Keratinocyte (primary cell): ENCODE measurements around the gene MCM9. TPM values are rescaled to one million over a fixed set of nuclear protein-coding genes. Genes with fewer than 3 reads are reported as not detected.

Source experiments
- DNase-seq: peaks from one replicate; pipeline ENCODE4 v3.0.0-alpha.2; 2011; ENCODE audit warnings: low read depth, missing footprints, low spot score
- FAIRE-seq: peaks from 2 replicates; lab custom pipeline; 2011; peaks lifted over from hg19 to GRCh38; lab: Jason Lieb, UNC
- H2AFZ ChIP-seq: 2 replicates; pipeline ENCODE4 v1.6.0; 2012; ENCODE audit warnings: low read length, control low read depth, inconsistent platforms; ENCODE audit not compliant: control insufficient read depth
- H3K27ac ChIP-seq: 2 replicates; pipeline ENCODE4 v1.5.1; 2011; ENCODE audit warnings: low read length; ENCODE audit not compliant: control insufficient read depth, insufficient read depth
- H3K27me3 ChIP-seq: 3 replicates; pipeline ENCODE4 v1.6.0; 2011; ENCODE audit warnings: low read length; ENCODE audit not compliant: control insufficient read depth, insufficient read depth; ENCODE audit errors: extremely low read depth
- H3K36me3 ChIP-seq, 2 experiments: 2 replicates in 1 of 2; 3 replicates in 1 of 2; pipeline ENCODE4 v1.5.1; 2011; ENCODE audit warnings: low read length in 2 of 2, mild to moderate bottlenecking in 1 of 2; ENCODE audit not compliant: control insufficient read depth in 2 of 2, insufficient read depth in 2 of 2; ENCODE audit errors: extremely low read depth in 1 of 2
- H3K4me1 ChIP-seq: 3 replicates; pipeline ENCODE4 v1.5.1; 2011; ENCODE audit warnings: low read length; ENCODE audit not compliant: control insufficient read depth, insufficient read depth; ENCODE audit errors: extremely low read depth
- H3K4me2 ChIP-seq: 3 replicates; pipeline ENCODE4 v1.6.0; 2011; ENCODE audit warnings: low read depth, low read length; ENCODE audit not compliant: control insufficient read depth, insufficient read depth; ENCODE audit errors: extremely low read depth
- H3K4me3 ChIP-seq, 3 experiments: fragments of 200-600 bp in 1 of 3; sonication (generic) in 1 of 3; 2 replicates in 2 of 3; 3 replicates in 1 of 3; pipeline ENCODE4 v1.5.1; 2011 to 2016; ENCODE audit warnings: low read length in 3 of 3, mild to moderate bottlenecking in 3 of 3, control low read depth in 2 of 3, inconsistent platforms in 1 of 3, low read depth in 1 of 3, mixed read lengths in 1 of 3, mixed run types in 1 of 3, moderate library complexity in 1 of 3; ENCODE audit not compliant: control insufficient read depth in 2 of 3, insufficient read depth in 2 of 3; ENCODE audit errors: extremely low read depth in 1 of 3
- H3K79me2 ChIP-seq: 2 replicates; pipeline ENCODE4 v1.6.0; 2012; ENCODE audit warnings: low read length; ENCODE audit not compliant: control insufficient read depth, insufficient read depth
- H3K9ac ChIP-seq: 3 replicates; pipeline ENCODE4 v1.6.0; 2011; ENCODE audit warnings: low read length; ENCODE audit not compliant: control insufficient read depth, insufficient read depth; ENCODE audit errors: extremely low read depth
- H3K9me1 ChIP-seq: 3 replicates; pipeline ENCODE4 v1.6.0; 2011; ENCODE audit warnings: low read length; ENCODE audit not compliant: control insufficient read depth, insufficient read depth; ENCODE audit errors: extremely low read depth
- H3K9me3 ChIP-seq: 2 replicates; pipeline ENCODE4 v1.5.1; 2012; ENCODE audit warnings: low read depth, low read length; ENCODE audit not compliant: control insufficient read depth
- H4K20me1 ChIP-seq: 3 replicates; pipeline ENCODE4 v1.6.0; 2011; ENCODE audit warnings: low read length; ENCODE audit not compliant: control insufficient read depth, insufficient read depth; ENCODE audit errors: extremely low read depth
- CTCF ChIP-seq, 3 experiments: IDR thresholded peaks in 1 of 3; conservative IDR thresholded peaks in 1 of 3; optimal IDR thresholded peaks in 1 of 3; 2 replicates in 2 of 3; 3 replicates in 1 of 3; pipeline versions ENCODE3 to v1.5.1; 2011; ENCODE audit warnings: low read length in 3 of 3, mild to moderate bottlenecking in 3 of 3, moderate library complexity in 2 of 3, control low read depth in 1 of 3, inconsistent platforms in 1 of 3; ENCODE audit not compliant: insufficient read depth in 2 of 3; ENCODE audit errors: extremely low read depth in 1 of 3
- EZH2 ChIP-seq: IDR thresholded peaks from one replicate; pipeline ENCODE4 v1.6.1; 2012; ENCODE audit warnings: inconsistent platforms, mild to moderate bottlenecking, low read length, moderate library complexity
- dilution Hi-C: fragments of 300-500 bp; cut with MboI; formaldehyde crosslinking; loops from one replicate; pipeline ENCODE4 v1.7.0; 2020; ENCODE audit warnings: low sequenced_read_pairs; ENCODE audit not compliant: extremely low pct_ligation_motif_present
- polyA plus RNA-seq, 5 experiments: library from polyadenylated mRNA; depleted of rRNA in 3 of 5; stranded (reverse) in 3 of 5; stranded (forward) in 1 of 5; unstranded in 1 of 5; fragments of >200 nt; gene quantifications; 1 replicate in 1 of 5; 2 replicates in 3 of 5; 3 replicates in 1 of 5; pipeline versions ENCODE4 v1.2.1 to v1.2.3, GENCODE V29; 2011 to 2012; ENCODE audit warnings: missing spikeins in 2 of 5, low read depth in 1 of 5, low replicate concordance in 1 of 5

MCM9 gene
- polyA plus RNA-seq, 1 donor (not counting 4 experiments of a cell fraction or from before 2014, with no cell fraction given): 3.1 TPM

- Histone ChIP-seq H3K79me2 (no peaks in the 10 kb centered on the region), H3K27me3 (no peaks in the 10 kb centered on the region), H3K4me2 (no peak overlapping the region), H3K4me3 (no peak overlapping the region), H2AFZ (no peak overlapping the region), H4K20me1 (no peaks in the 10 kb centered on the region), H3K9ac (no peak overlapping the region), H3K4me1 (no peaks in the 10 kb centered on the region), H3K9me3 (no peaks in the 10 kb centered on the region), H3K9me1 (no peaks in the 10 kb centered on the region), H3K36me3 (no peaks in the 10 kb centered on the region), H3K27ac (no peak overlapping the region)
- dilution Hi-C loops: loop anchor here (25.0 kb wide), 1 partner anchor 159 kb away; no protein-coding TSS in a partner anchor
- no peak for DNase-seq
- TF ChIP-seq CTCF (optimal IDR thresholded peaks at IDR 0.05 in 1 of 3, IDR thresholded peaks at IDR 0.05 in 1 of 3, conservative IDR thresholded peaks at IDR 0.05 in 1 of 3; ENCODE audit: extremely low read depth in 1 of 3, insufficient read depth in 2 of 3, low read length in 3 of 3): no peak
- no peak for TF ChIP-seq EZH2
- no peak for FAIRE-seq
These were observed 18.4 kb upstream of the MCM9 start for GRCh38 chr6:118953391-118953790.

GRCh38 chr6:118952683-118953082, 17.7 kb upstream of the MCM9 start:
- Histone ChIP-seq H3K9ac (no peak overlapping the region), H3K4me2 (no peak overlapping the region), H3K4me1 (no peaks in the 10 kb centered on the region), H3K4me3 (no peak overlapping the region), H2AFZ (no peak overlapping the region), H4K20me1 (no peaks in the 10 kb centered on the region), H3K9me3 (no peaks in the 10 kb centered on the region), H3K36me3 (no peaks in the 10 kb centered on the region), H3K9me1 (no peaks in the 10 kb centered on the region), H3K27me3 (no peaks in the 10 kb centered on the region), H3K79me2 (no peaks in the 10 kb centered on the region), H3K27ac (no peak overlapping the region)
- dilution Hi-C loops: loop anchor here (25.0 kb wide), 1 partner anchor 160 kb away; no protein-coding TSS in a partner anchor
- no peak for TF ChIP-seq EZH2
- TF ChIP-seq CTCF (optimal IDR thresholded peaks at IDR 0.05 in 1 of 3, IDR thresholded peaks at IDR 0.05 in 1 of 3, conservative IDR thresholded peaks at IDR 0.05 in 1 of 3; ENCODE audit: extremely low read depth in 1 of 3, insufficient read depth in 2 of 3, low read length in 3 of 3): no peak
- FAIRE-seq: no peak
- no peak for DNase-seq
